Neural cell (in vitro differentiated cells): Measurements from ENCODE around the gene RAB27A. TPM values are rescaled to one million over a fixed set of nuclear protein-coding genes. Genes with fewer than 3 reads are reported as not detected.

Experiments
- H2AFZ ChIP-seq: fragments of 200-600, 300-800 bp; sonication (generic), shearing (Covaris generic); 2 replicates; pipeline ENCODE4 v1.6.0; 2014; ENCODE audit warnings: low read depth, mild to moderate bottlenecking, antibody characterized with exemption, low read length, moderate library complexity
- H3F3A ChIP-seq: fragments of 200-600 bp; shearing (Covaris generic); 2 replicates; pipeline ENCODE4 v1.6.1; 2016; ENCODE audit warnings: mild to moderate bottlenecking, moderate library complexity, mixed read lengths, antibody characterized with exemption, low read length; ENCODE audit not compliant: insufficient read depth, poor library complexity, severe bottlenecking
- H3K27ac ChIP-seq: fragments of 200-600, 300-800 bp; sonication (generic), shearing (Covaris generic); 2 replicates; pipeline ENCODE4 v1.5.1; 2014; ENCODE audit warnings: mild to moderate bottlenecking, low read length, moderate library complexity
- H3K27me3 ChIP-seq: fragments of 300-800, 200-600 bp; sonication (generic), shearing (Covaris generic); 2 replicates; pipeline ENCODE4 v1.6.0; 2014; ENCODE audit warnings: mild to moderate bottlenecking, low read depth, low read length, moderate library complexity; ENCODE audit not compliant: insufficient read depth
- H3K36me3 ChIP-seq: fragments of 300-800, 200-600 bp; sonication (generic), shearing (Covaris generic); 2 replicates; pipeline ENCODE4 v1.5.1; 2014; ENCODE audit warnings: mild to moderate bottlenecking, antibody characterized with exemption, low read length, moderate library complexity; ENCODE audit not compliant: insufficient read depth
- H3K4me2 ChIP-seq: fragments of 300-800, 200-600 bp; sonication (generic), shearing (Covaris generic); 2 replicates; pipeline ENCODE4 v1.6.0; 2014; ENCODE audit warnings: mild to moderate bottlenecking, low read length
- H3K4me3 ChIP-seq: fragments of 300-800, 200-600 bp; sonication (generic), shearing (Covaris generic); 2 replicates; pipeline ENCODE4 v1.5.1; 2014; ENCODE audit warnings: mild to moderate bottlenecking, low read length, moderate library complexity
- H3K79me2 ChIP-seq: fragments of 200-600 bp; shearing (Covaris generic); replicated peaks from 2 replicates; pipeline ENCODE4 v1.6.0; 2014; ENCODE audit warnings: mild to moderate bottlenecking, low read length, moderate library complexity; ENCODE audit not compliant: insufficient read depth
- H3K9ac ChIP-seq: fragments of 300-800, 200-600 bp; sonication (generic), shearing (Covaris generic); 2 replicates; pipeline ENCODE4 v1.6.1; 2016; ENCODE audit warnings: mild to moderate bottlenecking, low read length, mixed read lengths
- H3K9me2 ChIP-seq: fragments of 200-600 bp; shearing (Covaris generic); 2 replicates; pipeline ENCODE4 v1.6.1; 2016; ENCODE audit warnings: mild to moderate bottlenecking, low read length, mixed read lengths; ENCODE audit not compliant: insufficient read depth
- H3K9me3 ChIP-seq: fragments of 200-600, 300-800 bp; sonication (generic), shearing (Covaris generic); 2 replicates; pipeline ENCODE4 v1.6.1; 2016; ENCODE audit warnings: mild to moderate bottlenecking, mixed run types, low read length, moderate library complexity, mixed read lengths
- H4K20me1 ChIP-seq: fragments of 200-600 bp; shearing (Covaris generic); 2 replicates; pipeline ENCODE4 v1.6.1; 2016; ENCODE audit warnings: mild to moderate bottlenecking, mixed run types; ENCODE audit not compliant: insufficient read depth
- EP300 ChIP-seq: fragments of 450-650 bp; conservative IDR thresholded peaks from 2 replicates; pipeline ENCODE4 v1.6.1; 2014; ENCODE audit warnings: antibody characterized with exemption, mild to moderate bottlenecking, moderate library complexity; ENCODE audit not compliant: poor library complexity, severe bottlenecking
- EZH2 ChIP-seq: fragments of 200-600, 300-800 bp; shearing (Covaris generic), sonication (generic); IDR thresholded peaks from 2 replicates; pipeline ENCODE4 v1.6.1; 2014; ENCODE audit warnings: antibody characterized with exemption, low read length, borderline replicate concordance, mild to moderate bottlenecking; ENCODE audit not compliant: insufficient read depth, poor library complexity, severe bottlenecking
- MXI1 ChIP-seq: fragments of 450-650 bp; conservative IDR thresholded peaks from 2 replicates; pipeline ENCODE4 v1.6.1; 2014; ENCODE audit warnings: antibody characterized with exemption, mild to moderate bottlenecking; ENCODE audit not compliant: poor library complexity, severe bottlenecking
- POLR2AphosphoS5 ChIP-seq: IDR thresholded peaks from 2 replicates; pipeline ENCODE4 v1.6.1; 2012
- RAD21 ChIP-seq: fragments of 450-650 bp; conservative IDR thresholded peaks from 2 replicates; pipeline ENCODE4 v1.6.1; 2014; ENCODE audit warnings: antibody characterized with exemption, mild to moderate bottlenecking, moderate library complexity
- REST ChIP-seq: IDR thresholded peaks from 2 replicates; pipeline ENCODE4 v1.6.1; 2012; ENCODE audit warnings: borderline replicate concordance
- SMC3 ChIP-seq: fragments of 450-650 bp; conservative IDR thresholded peaks from 2 replicates; pipeline ENCODE4 v1.6.1; 2014; ENCODE audit warnings: antibody characterized with exemption, mild to moderate bottlenecking, moderate library complexity; ENCODE audit not compliant: poor library complexity
- TAF1 ChIP-seq: IDR thresholded peaks from 2 replicates; pipeline ENCODE4 v1.6.1; 2012; ENCODE audit warnings: low read depth
- polyA plus RNA-seq: library from polyadenylated mRNA; depleted of rRNA; stranded (reverse); fragments of >200 nt; gene quantifications from 2 replicates; pipeline ENCODE4 v1.2.3, GENCODE V29; 2014
- TF ChIP-seq, protein P1 (sequence below): fragments of 450-650 bp; IDR thresholded peaks from 2 replicates; pipeline ENCODE4 v1.5.1; 2014; ENCODE audit warnings: antibody characterized with exemption, mild to moderate bottlenecking, moderate library complexity; ENCODE audit not compliant: poor library complexity, severe bottlenecking

Gene RAB27A
- polyA plus RNA-seq, 1 donor from 2014 or later = 3.7 TPM

- no peak overlapping the region for H2AFZ ChIP-seq
- no peak overlapping the region for H3K27ac ChIP-seq
- no peaks in the 10 kb centered on the region for H3F3A ChIP-seq
- no peaks in the 10 kb centered on the region for H3K9me3 ChIP-seq
- TF ChIP-seq EP300 = no peak
- TF ChIP-seq REST = no peak
- no peak for TF ChIP-seq TAF1
- TF ChIP-seq EZH2 = no peak
- no peak overlapping the region for H3K9ac ChIP-seq
- no peaks in the 10 kb centered on the region for H3K36me3 ChIP-seq
- no peaks in the 10 kb centered on the region for H3K9me2 ChIP-seq
- no peaks in the 10 kb centered on the region for H3K27me3 ChIP-seq
- H3K4me2 ChIP-seq = no peak overlapping the region
- no peak overlapping the region for H3K4me3 ChIP-seq
- no peaks in the 10 kb centered on the region for H4K20me1 ChIP-seq
- H3K79me2 ChIP-seq = no peaks in the 10 kb centered on the region
Measured at GRCh38 chr15:55327387-55327786, 37.8 kb upstream of the RAB27A start.

GRCh38 chr15:55322467-55322866 is 32.9 kb upstream of the RAB27A start:
- Histone ChIP-seq H3K4me3 (no peak overlapping the region), H3K9me2 (no peaks in the 10 kb centered on the region), H4K20me1 (no peaks in the 10 kb centered on the region), H3K9me3 (no peaks in the 10 kb centered on the region), H3K79me2 (no peaks in the 10 kb centered on the region), H3F3A (no peaks in the 10 kb centered on the region), H2AFZ (no peak overlapping the region), H3K27me3 (no peaks in the 10 kb centered on the region), H3K27ac (no peak overlapping the region), H3K36me3 (no peaks in the 10 kb centered on the region), H3K9ac (no peak overlapping the region), H3K4me2 (no peak overlapping the region)
- TF ChIP-seq SMC3 (no peak), MXI1 (no peak), REST (no peak), TAF1 (no peak), POLR2AphosphoS5 (no peak), EP300 (no peak), RAD21 (no peak), EZH2 (no peak)
- TF ChIP-seq, protein P1, sequence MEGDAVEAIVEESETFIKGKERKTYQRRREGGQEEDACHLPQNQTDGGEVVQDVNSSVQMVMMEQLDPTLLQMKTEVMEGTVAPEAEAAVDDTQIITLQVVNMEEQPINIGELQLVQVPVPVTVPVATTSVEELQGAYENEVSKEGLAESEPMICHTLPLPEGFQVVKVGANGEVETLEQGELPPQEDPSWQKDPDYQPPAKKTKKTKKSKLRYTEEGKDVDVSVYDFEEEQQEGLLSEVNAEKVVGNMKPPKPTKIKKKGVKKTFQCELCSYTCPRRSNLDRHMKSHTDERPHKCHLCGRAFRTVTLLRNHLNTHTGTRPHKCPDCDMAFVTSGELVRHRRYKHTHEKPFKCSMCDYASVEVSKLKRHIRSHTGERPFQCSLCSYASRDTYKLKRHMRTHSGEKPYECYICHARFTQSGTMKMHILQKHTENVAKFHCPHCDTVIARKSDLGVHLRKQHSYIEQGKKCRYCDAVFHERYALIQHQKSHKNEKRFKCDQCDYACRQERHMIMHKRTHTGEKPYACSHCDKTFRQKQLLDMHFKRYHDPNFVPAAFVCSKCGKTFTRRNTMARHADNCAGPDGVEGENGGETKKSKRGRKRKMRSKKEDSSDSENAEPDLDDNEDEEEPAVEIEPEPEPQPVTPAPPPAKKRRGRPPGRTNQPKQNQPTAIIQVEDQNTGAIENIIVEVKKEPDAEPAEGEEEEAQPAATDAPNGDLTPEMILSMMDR = no peak
